Caco-2 (cell line): Measurements from ENCODE around the gene KRTAP10-6. TPM values are rescaled to one million over a fixed set of nuclear protein-coding genes. Genes with fewer than 3 reads are reported as not detected.

ENCODE experiments used
- BruUV-seq: library from RNA; stranded (reverse); fragments of 400-500 nt; replicated peaks from 2 replicates; lab custom pipeline; 2021; lab: Mats Ljungman, UMichigan
- CTCF ChIA-PET: fragments of 300-600 bp; sonication (Branson Sonifier 250); formaldehyde crosslinking; loops from one replicate; lab custom pipeline; 2022; ENCODE audit warnings: antibody characterized with exemption; lab: Charles Lee
- POLR2A ChIA-PET: fragments of 300-600 bp; sonication (Branson Sonifier 250); formaldehyde crosslinking; loops from one replicate; lab custom pipeline; 2022; ENCODE audit warnings: antibody characterized with exemption; lab: Charles Lee
- DNase-seq, 2 experiments: peaks; one replicate each; pipeline versions ENCODE4 v3.0.0 to v3.0.0-alpha.2; 2020 to 2022
- H3K27me3 ChIP-seq: replicated peaks from 2 replicates; pipeline ENCODE4 v1.6.0; 2011; ENCODE audit warnings: low read length; ENCODE audit not compliant: control insufficient read depth, insufficient read depth
- H3K36me3 ChIP-seq: 2 replicates; pipeline ENCODE4 v1.5.1; 2011; ENCODE audit warnings: low read length; ENCODE audit not compliant: control insufficient read depth, insufficient read depth
- H3K4me1 ChIP-seq: fragments of 250-450 bp; sonication (Bioruptor Pico); 2 replicates; pipeline ENCODE4 v1.5.1; 2020; ENCODE audit warnings: mild to moderate bottlenecking
- H3K4me3 ChIP-seq: 2 replicates; pipeline ENCODE4 v1.5.1; 2011; ENCODE audit warnings: low read depth, mild to moderate bottlenecking, control low read depth, low read length
- H3K9me3 ChIP-seq: fragments of 250-450 bp; sonication (Bioruptor Pico); 2 replicates; pipeline ENCODE4 v1.5.1; 2020; ENCODE audit warnings: mild to moderate bottlenecking, moderate library complexity
- H3K27ac Mint-ChIP-seq: one replicate; pipeline ENCODE4 v1.8.0; 2022; ENCODE audit warnings: mixed read lengths; ENCODE audit not compliant: unreplicated experiment
- H3K27me3 Mint-ChIP-seq: one replicate; pipeline ENCODE4 v1.8.0; 2022; ENCODE audit warnings: mixed read lengths; ENCODE audit not compliant: insufficient read depth, unreplicated experiment
- H3K36me3 Mint-ChIP-seq: one replicate; pipeline ENCODE4 v1.8.0; 2022; ENCODE audit warnings: mild to moderate bottlenecking, mixed read lengths; ENCODE audit not compliant: insufficient read depth, unreplicated experiment
- H3K4me1 Mint-ChIP-seq: one replicate; pipeline ENCODE4 v1.8.0; 2022; ENCODE audit warnings: low read depth, mixed read lengths; ENCODE audit not compliant: unreplicated experiment
- H3K4me3 Mint-ChIP-seq: one replicate; pipeline ENCODE4 v1.8.0; 2022; ENCODE audit warnings: mild to moderate bottlenecking, moderate library complexity, mixed read lengths; ENCODE audit not compliant: unreplicated experiment
- H3K9me3 Mint-ChIP-seq: one replicate; pipeline ENCODE4 v1.8.0; 2022; ENCODE audit warnings: mixed read lengths; ENCODE audit not compliant: unreplicated experiment
- CTCF ChIP-seq, 2 experiments: fragments of 200-600 bp in 1 of 2; IDR thresholded peaks; 1 replicate in 1 of 2; 2 replicates in 1 of 2; pipeline versions ENCODE4 v1.5.1 to v1.8.0; 2011 to 2022; ENCODE audit warnings: antibody characterized with exemption in 1 of 2, control low read depth in 1 of 2, inconsistent platforms in 1 of 2, low read depth in 1 of 2, low read length in 1 of 2, mild to moderate bottlenecking in 1 of 2, moderate library complexity in 1 of 2; ENCODE audit not compliant: insufficient read depth in 1 of 2, severe bottlenecking in 1 of 2, unreplicated experiment in 1 of 2
- intact Hi-C: fragments of 100-400 bp; cut with micrococcal nuclease; formaldehyde crosslinking; loops from one replicate; pipeline ENCODE4 v1.10.0; 2022; ENCODE audit not compliant: unreplicated experiment
- total RNA-seq: library from RNA; stranded (reverse); gene quantifications from 2 replicates; pipeline ENCODE4 v1.2.3, GENCODE V29; 2022

The KRTAP10-6 gene
- total RNA-seq, 1 experiment from 2014 or later = not detected

GRCh38 chr21:44579056-44579832 lies 13.1 kb downstream of the KRTAP10-6 start:
- Mint-ChIP-seq H3K36me3 (peaks cover 5% of the 10 kb centered on the region), H3K27me3 (no peaks in the 10 kb centered on the region), H3K9me3 (peaks cover 54% of the 10 kb centered on the region), H3K4me1 (peaks cover 8% of the 10 kb centered on the region), H3K27ac (no peak overlapping the region), H3K4me3 (no peak overlapping the region)
- TF ChIP-seq CTCF (IDR thresholded peaks at IDR 0.05; ENCODE audit: insufficient read depth in 1 of 2, low read depth in 1 of 2, low read length in 1 of 2, severe bottlenecking in 1 of 2, unreplicated experiment in 1 of 2) = no peak
- ChIA-PET POLR2A (no interaction called here), CTCF (no interaction called here)
- Histone ChIP-seq H3K4me3 (no peak overlapping the region), H3K4me1 (no peaks in the 10 kb centered on the region), H3K9me3 (peaks cover 18% of the 10 kb centered on the region), H3K36me3 (no peaks in the 10 kb centered on the region), H3K27me3 (no peaks in the 10 kb centered on the region)
- intact Hi-C loops = no loop called here
- BruUV-seq = no TSS peak
- no peak for DNase-seq

GRCh38 chr21:44578371-44579055 lies 13.8 kb downstream of the KRTAP10-6 start:
- ChIA-PET CTCF (no interaction called here), POLR2A (no interaction called here)
- peaks cover 8% of the 10 kb centered on the region for H3K4me1 Mint-ChIP-seq

More at GRCh38 chr21:44578371-44579055, 13.8 kb downstream of the KRTAP10-6 start:
- no peak for TF ChIP-seq CTCF (IDR thresholded peaks at IDR 0.05; ENCODE audit: insufficient read depth in 1 of 2, low read depth in 1 of 2, low read length in 1 of 2, severe bottlenecking in 1 of 2, unreplicated experiment in 1 of 2)
- no TSS peak for BruUV-seq
- intact Hi-C loops = no loop called here
- Histone ChIP-seq H3K9me3 (peaks cover 18% of the 10 kb centered on the region), H3K36me3 (no peaks in the 10 kb centered on the region), H3K4me1 (no peaks in the 10 kb centered on the region), H3K4me3 (no peak overlapping the region), H3K27me3 (no peaks in the 10 kb centered on the region)
- Mint-ChIP-seq H3K36me3 (peaks cover 5% of the 10 kb centered on the region), H3K9me3 (peaks cover 54% of the 10 kb centered on the region), H3K27me3 (no peaks in the 10 kb centered on the region), H3K4me3 (no peak overlapping the region), H3K27ac (no peak overlapping the region)
- no peak for DNase-seq
